Dermis microvascular lymphatic vessel endothelial cell (primary cell): ENCODE data around the gene PPP6R3. TPM values are rescaled to one million over a fixed set of nuclear protein-coding genes. Genes with fewer than 3 reads are reported as not detected.
"Not testable (repeated sequence)": the region's sequence is repeated elsewhere in the genome, so short reads cannot be mapped to it uniquely, and the experiment has no call there.

Source experiments
- DNase-seq, 2 donors: peaks; one replicate each; pipeline versions ENCODE4 v3.0.0 to v3.0.0-alpha.2; 2010; ENCODE audit warnings: low read depth in 2 of 2
- total RNA-seq: library from RNA; depleted of rRNA; stranded (reverse); fragments of >200 nt; gene quantifications from 2 replicates; pipeline ENCODE4 v1.2.1, GENCODE V29; 2014

PPP6R3 gene
- total RNA-seq, 1 donor from 2014 or later = 115 TPM

GRCh38 chr11:68436162-68436888 is 24.2 kb upstream of the PPP6R3 start:
- DNase-seq = no peak

- DNase-seq = peak; percentile 55 to 95
Observed at GRCh38 chr11:68436985-68437926, 23.3 kb upstream of the PPP6R3 start.

DNA sequence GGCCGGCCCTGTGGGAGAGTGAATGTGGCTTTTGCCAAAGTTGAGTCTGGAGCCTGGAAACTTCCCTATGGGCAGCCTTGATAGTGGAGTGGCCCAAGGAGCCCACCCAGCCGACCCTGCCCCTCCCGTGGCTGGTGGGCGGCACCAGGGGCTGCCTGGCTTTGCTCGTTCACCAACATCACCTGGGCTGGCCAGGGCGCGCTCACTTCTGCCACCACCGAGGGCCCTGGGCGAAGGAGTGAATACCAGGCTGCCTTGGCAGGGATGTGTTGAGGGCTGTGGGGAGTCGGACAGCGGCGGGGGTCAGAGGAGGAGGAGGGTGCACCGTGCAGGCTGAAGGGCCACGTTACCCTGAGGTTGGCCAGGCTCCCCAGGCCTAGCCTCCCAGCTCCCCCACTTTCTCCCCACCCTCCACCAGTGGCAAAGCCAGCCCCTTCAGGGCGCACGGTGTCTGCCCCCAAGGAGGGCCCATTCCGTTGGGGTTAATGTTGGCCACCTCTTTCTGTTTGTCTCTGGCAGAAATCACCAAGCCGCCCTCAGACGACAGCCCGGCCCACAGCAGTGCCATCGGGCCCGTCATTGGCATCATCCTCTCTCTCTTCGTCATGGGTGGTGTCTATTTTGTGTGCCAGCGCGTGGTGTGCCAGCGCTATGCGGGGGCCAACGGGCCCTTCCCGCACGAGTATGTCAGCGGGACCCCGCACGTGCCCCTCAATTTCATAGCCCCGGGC is 22.5 kb upstream of the PPP6R3 start:
- no peak for DNase-seq

- no peak for DNase-seq
Observed at GRCh38 chr11:68438658-68439259, 21.8 kb upstream of the PPP6R3 start.

DNA sequence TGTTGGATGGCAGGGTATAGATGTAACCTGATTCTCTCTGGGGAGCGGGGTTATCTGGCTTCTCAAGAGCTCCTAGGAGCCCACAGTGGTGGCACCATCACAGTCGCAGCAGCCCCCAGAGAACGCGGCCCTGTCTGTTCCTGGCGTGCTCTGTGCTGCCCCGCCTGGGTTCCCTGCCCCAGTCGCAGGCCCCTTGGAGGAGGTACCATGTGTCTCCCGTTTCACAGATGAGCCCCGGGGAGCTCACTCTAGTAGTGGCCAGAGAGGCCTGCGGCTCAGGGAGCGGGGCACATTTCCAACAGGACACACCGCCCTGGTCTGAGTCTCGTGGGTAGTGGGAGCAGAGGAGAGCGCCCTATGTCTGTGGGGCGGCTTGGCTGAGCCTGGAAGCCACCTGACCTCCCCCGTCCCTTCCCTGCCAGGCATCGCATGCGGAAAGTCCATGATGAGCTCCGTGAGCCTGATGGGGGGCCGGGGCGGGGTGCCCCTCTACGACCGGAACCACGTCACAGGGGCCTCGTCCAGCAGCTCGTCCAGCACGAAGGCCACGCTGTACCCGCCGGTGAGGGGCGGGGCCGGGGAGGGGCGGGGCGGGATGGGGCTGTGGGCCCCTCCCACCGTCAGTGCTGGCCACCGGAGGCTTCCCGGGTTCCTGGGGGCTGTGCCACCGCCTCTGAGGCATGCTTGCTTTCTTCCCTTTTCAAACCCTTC is 21.0 kb upstream of the PPP6R3 start:
- DNase-seq = no peak

DNA sequence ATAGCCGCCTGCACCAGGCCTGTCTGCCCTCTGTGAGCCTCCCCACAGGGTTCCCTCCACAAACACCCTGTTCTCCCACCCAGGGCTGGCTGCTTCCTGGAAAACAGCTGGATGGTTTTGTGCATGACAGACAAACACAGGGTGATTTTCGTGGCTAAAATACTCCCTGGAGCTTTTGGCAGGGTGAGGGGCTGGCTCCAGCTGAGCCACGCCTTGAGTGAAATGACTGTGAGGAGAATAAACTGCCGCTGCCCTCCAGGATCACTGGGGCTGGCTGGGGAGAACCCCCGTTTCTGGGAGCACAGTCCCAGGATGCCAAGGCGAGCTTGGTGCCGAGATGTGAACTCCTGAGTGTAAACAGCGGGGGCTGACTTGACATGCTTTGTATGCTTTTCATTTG is 20.3 kb upstream of the PPP6R3 start:
- DNase-seq = no peak

GRCh38 chr11:68441466-68442230 is 18.9 kb upstream of the PPP6R3 start:
- no peak for DNase-seq

- DNase-seq = no peak
Observed at GRCh38 chr11:68442433-68442832, 18.1 kb upstream of the PPP6R3 start.

- DNase-seq = no peak
Observed at GRCh38 chr11:68444566-68444965, 16.0 kb upstream of the PPP6R3 start.

DNA sequence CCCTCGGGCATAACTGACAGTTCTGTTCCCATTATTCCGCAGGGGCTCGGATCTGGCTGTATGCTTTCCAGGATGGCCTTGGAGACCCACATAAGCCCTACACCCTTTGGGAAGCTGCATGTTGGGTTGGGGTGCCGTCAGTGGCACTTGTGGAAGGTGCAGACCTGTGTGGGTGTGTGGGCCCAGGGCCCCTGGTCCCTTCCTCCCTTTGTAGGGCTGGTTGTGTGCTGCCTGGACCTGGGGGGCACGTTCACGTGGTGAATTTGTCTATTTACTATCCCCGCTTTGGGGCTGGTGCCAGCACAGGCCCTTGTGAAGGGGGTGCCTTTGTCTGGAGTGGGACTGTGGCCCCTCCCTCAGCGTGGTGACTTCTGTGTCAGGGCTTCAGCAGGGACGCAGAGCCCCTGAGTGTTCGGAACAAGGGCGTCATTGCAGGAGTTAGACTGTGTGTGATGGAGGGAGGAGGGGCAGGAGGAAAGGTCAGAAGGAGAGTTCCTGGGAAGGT is 15.0 kb upstream of the PPP6R3 start:
- DNase-seq = no peak

DNA sequence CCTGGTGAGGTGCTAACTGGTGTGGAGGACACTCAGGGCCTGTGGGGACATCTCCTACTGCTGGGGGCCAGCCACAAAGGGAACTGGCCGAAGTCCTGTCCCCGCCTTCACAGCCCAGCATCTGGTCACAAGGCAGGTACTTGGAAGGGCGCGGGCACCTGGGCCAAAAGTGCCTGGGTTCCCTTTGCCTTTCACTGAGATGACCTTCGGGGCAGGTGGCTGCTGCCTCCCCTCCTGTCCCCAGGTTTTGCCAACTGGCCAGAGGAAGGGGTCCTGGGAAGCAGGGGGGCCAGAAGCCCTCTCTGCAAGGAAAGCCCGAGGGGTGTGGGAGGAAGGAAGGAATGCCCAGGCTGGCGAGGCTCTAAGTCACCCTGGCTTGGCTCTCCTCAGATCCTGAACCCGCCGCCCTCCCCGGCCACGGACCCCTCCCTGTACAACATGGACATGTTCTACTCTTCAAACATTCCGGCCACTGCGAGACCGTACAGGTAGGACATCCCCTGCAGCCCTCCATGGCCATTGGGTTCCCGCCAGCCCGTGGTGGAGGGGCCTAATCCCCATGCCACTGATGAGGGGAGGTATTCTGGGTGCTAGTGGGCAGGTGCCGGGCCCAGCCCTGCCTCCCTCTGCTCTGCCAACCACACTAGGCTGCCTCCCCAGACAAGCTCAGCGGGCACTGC is 14.4 kb upstream of the PPP6R3 start:
- no peak for DNase-seq

DNA sequence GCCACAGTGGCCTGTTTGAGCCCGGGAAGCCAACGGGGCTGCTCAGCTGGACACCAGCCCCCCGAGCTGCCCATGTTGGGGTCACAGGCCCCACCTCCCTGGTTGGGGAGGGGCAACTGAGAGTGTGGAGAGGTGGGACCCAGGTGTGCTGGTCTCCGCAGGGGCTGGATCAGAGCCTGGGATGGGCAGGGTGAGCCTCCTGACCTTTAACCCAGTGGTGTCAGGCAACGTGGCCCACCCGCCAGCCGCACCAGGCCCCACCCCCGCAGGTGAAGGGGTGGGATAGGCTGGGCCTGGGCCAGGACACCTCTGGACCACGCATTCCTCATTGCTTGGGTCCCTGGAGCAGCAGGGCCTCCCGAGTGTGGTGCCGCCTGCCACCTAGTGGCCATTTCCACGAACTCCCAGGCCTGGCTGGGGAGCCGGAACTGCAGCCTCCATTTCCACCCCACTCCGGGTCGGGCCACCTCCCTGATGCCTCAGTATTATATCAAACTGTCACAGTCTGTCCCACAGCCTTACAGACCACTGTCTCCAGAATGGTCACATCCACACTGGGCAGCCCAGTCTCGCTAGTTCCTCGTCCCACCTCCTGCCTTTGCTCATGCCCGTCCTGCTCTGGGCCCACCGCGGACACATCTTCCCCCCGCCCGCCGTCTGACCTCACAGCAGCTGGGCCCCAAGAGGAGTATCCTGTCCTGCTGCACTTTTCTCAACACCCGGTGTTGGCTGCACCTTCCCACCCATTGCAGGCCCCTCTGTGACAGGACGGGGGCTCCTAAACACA is 13.3 kb upstream of the PPP6R3 start:
- DNase-seq = peak; percentile 39 to 74

DNA sequence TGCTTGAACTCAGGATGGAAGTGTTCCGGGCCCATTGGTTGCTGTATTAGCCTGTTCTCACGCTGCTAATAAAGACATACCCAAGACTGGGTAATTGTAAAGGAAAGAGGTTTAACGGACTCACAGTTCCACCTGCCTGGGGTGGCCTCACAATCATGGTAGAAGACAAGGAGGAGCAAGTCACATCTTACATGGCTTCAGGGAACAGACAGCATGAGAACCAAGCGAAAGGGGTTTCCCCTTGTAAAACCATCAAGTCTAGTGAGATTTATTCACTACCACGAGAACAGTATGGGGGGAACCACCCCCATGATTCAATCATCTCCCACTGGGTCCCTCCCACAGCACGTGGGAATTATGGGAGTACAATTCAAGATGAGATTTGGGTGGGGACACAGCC is 12.6 kb upstream of the PPP6R3 start:
- not testable (repeated sequence) for DNase-seq

DNA sequence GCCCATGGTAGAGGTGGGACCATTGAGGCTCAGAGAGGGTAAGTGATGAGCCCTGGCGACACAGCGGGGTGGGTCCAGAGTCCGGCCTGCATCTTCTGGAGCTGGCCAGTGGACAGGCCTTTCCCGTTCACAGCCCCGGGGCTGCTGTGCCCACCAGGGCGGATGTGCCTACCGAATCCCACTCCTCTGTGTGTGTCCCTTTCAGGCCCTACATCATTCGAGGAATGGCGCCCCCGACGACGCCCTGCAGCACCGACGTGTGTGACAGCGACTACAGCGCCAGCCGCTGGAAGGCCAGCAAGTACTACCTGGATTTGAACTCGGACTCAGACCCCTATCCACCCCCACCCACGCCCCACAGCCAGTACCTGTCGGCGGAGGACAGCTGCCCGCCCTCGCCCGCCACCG is 11.9 kb upstream of the PPP6R3 start:
- no peak for DNase-seq

DNA sequence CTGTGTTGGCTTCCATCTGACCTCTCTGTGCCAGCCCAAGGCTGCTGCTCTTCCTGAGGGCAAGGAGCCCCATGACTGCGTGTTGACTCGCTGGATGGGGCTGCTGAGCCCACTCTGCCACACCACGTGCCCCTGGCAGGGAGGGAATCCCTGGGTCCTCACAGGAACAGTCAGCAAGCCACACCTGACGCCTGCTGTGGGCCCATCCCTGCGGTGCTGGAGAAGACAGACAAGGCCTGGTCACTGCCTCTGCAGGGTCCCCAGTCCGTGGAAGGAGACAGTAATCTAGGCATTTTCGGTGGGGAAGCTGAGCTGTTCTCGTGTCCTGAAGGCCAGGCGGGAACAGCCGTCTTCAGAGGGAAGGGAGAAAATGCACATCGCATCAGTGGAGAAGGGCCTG is 10.6 kb upstream of the PPP6R3 start:
- no peak for DNase-seq

DNA sequence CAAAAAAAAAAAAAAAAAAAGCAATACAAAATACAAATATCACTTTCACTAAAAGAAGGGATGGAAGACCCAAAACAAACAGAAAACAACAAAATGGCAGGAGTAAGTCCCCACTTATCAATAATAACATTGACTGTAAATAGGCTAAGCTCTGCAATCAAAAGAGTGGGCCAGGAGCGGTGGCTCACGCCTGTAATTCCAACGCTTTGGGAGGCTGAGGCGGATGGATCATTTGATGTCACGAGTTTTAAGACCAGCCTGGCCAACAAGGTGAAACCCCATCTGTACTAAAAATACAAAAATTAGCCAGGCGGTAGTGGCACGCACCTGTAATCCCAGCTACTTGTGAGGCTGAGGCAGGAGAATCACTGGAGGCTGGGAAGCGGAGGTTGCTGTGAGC is 9.8 kb upstream of the PPP6R3 start:
- DNase-seq = no peak

DNA sequence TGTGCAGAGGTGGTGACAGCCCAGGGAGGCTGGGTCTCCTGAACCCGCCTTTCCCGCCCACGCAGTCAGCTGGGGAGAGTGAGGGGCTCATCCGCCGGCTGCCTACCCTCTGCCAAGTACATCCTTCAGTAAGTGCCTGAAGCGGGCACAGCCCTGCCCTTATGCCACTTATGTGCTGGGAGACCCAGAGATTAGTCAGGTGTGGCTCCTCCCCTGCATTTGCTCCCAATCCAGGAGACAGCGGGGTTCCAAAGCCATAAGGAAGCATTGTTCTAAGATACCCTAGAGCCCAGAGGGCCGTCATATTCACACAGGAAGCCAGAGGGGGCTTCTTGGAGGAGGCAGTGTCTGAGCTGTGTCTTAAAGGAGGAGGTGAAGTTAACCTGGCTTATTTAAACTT is 5.8 kb upstream of the PPP6R3 start:
- DNase-seq = no peak

DNA sequence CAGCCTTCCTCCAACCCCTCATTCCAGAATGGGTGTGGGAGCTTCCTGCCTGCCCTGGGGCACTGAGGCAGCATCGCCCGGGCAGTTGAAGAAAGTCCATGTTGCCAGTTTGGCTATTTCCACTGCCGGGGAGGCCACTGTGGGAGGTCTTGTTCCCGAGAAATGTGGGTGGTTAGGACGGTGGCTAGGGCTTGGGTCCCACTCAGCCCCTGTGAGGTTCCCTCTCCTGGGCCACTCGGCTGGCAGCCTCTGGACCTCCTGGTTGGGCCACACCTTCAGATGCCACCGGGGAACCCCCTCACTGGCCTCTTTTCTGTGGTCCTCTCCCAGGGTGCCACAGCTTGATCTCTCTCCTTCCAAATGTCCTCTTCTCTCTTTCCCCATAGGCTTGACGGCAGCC is 5.1 kb upstream of the PPP6R3 start:
- DNase-seq = no peak
